ENCODE measurements around the gene ANKS1B. TPM values are rescaled to one million over a fixed set of nuclear protein-coding genes. Genes with fewer than 3 reads are reported as not detected.
"Not testable (repeated sequence)": the region's sequence is repeated elsewhere in the genome, so short reads cannot be mapped to it uniquely, and the experiment has no call there.

The ANKS1B gene
- total RNA-seq, 4 donors from 2014 or later: 14.0 to 38.4 (median 28.6) TPM

GRCh38 chr12:98838231-98838647 lies 1146.5 kb downstream of the ANKS1B start:
- H3K4me3 ChIP-seq: no peak overlapping the region
- WGBS, 2 donors: 35 to 37% methylated on average over 7 of the region's 7 CpGs
- TF ChIP-seq POLR2A (IDR thresholded peaks at IDR 0.05) (no peak), CTCF (IDR thresholded peaks at IDR 0.05) (peak in 4 of 5 experiments; percentile 10 to 24 (median 18)), EP300 (IDR thresholded peaks at IDR 0.05) (no peak)

GRCh38 chr12:98837134-98837752 lies 1147.5 kb downstream of the ANKS1B start:
- not testable (repeated sequence) for H3K4me1 ChIP-seq; H3K4me3 ChIP-seq; DNase-seq (ENCODE audit: low spot score in 2 of 2); H3K9me3 ChIP-seq; H3K27ac ChIP-seq; H3K36me3 ChIP-seq; H3K27me3 ChIP-seq
- WGBS, 2 donors: 80 to 89% methylated on average over 12 of the region's 12 CpGs

More at GRCh38 chr12:98838231-98838647, 1146.5 kb downstream of the ANKS1B start:
- DNase-seq (ENCODE audit: low spot score in 2 of 2): no peak
- no peak overlapping the region for H3K27ac ChIP-seq
- no peaks in the 10 kb centered on the region for H3K9me3 ChIP-seq
- no peaks in the 10 kb centered on the region for H3K27me3 ChIP-seq
- H3K4me1 ChIP-seq: no peaks in the 10 kb centered on the region
- H3K36me3 ChIP-seq: no peaks in the 10 kb centered on the region

- 84 to 95% methylated on average over 7 of the region's 7 CpGs for WGBS, 2 donors
- no peak overlapping the region for H3K4me3 ChIP-seq
- TF ChIP-seq POLR2A (IDR thresholded peaks at IDR 0.05): no peak
- no peak for TF ChIP-seq CTCF (IDR thresholded peaks at IDR 0.05)
- TF ChIP-seq EP300 (IDR thresholded peaks at IDR 0.05): no peak
- no peak overlapping the region for H3K27ac ChIP-seq
- no peak for DNase-seq (ENCODE audit: low spot score in 2 of 2)
- H3K4me1 ChIP-seq: no peaks in the 10 kb centered on the region
- H3K36me3 ChIP-seq: no peaks in the 10 kb centered on the region
- H3K27me3 ChIP-seq: no peaks in the 10 kb centered on the region
- H3K9me3 ChIP-seq: no peaks in the 10 kb centered on the region
Observed at GRCh38 chr12:98830657-98831056, 1154.1 kb downstream of the ANKS1B start.

DNA sequence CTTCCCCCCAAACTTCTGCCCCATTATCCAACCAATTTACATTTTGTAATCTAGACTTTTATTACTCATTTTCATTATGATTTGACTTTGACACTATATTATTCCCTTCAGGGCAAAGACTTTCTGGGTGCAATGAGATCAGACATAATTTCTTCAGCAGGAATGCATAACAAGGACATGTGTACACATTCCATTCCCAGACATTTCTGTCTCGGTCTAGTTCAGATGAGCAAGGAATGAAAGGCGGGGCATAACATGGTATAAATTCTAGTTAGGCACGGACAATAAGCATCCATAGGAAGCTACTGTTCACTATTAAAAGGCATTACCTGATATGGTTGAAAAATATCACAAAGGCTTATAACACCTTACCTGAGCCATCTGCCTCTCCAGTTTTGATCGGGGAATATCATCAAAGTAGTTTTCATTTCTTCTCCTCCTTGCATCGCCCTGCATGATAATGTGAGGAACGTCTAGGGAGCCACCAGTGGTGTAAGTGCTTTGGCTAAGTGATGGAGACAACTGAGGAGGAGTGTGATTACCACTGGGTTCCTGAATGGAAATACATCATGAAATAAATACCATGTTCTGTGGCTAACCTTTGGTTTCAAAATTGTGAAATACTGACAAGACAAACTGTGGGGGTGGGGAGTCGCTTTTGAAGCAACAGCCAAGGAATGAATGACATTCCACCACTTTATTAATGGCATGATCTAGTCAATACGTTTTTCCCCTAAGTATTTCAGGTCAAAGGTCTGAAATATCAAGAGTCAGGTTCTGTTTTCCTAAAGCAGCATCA lies 1155.7 kb downstream of the ANKS1B start:
- TF ChIP-seq POLR2A (IDR thresholded peaks at IDR 0.05) (no peak), CTCF (IDR thresholded peaks at IDR 0.05) (no peak), EP300 (IDR thresholded peaks at IDR 0.05) (no peak)
- H3K36me3 ChIP-seq: no peaks in the 10 kb centered on the region

GRCh38 chr12:98823012-98823411 lies 1161.7 kb downstream of the ANKS1B start:
- no peak for DNase-seq (ENCODE audit: low spot score in 2 of 2)
- 71 to 76% methylated on average over 5 of the region's 5 CpGs for WGBS, 2 donors
- Histone ChIP-seq H3K36me3 (no peaks in the 10 kb centered on the region), H3K27me3 (no peaks in the 10 kb centered on the region), H3K27ac (no peak overlapping the region), H3K9me3 (no peaks in the 10 kb centered on the region), H3K4me1 (peaks cover 0 to 8% (median 0%) of the 10 kb centered on the region in 4 donors), H3K4me3 (no peak overlapping the region)
- TF ChIP-seq CTCF (IDR thresholded peaks at IDR 0.05): no peak
- TF ChIP-seq POLR2A (IDR thresholded peaks at IDR 0.05): no peak
- no peak for TF ChIP-seq EP300 (IDR thresholded peaks at IDR 0.05)

More for the DNA sequence above, 1155.7 kb downstream of the ANKS1B start:
- Histone ChIP-seq H3K9me3 (no peaks in the 10 kb centered on the region), H3K27ac (no peak overlapping the region), H3K27me3 (no peaks in the 10 kb centered on the region), H3K4me3 (no peak overlapping the region), H3K4me1 (no peaks in the 10 kb centered on the region)
- 76 to 79% methylated on average over 8 of the region's 8 CpGs for WGBS, 2 donors
- DNase-seq (ENCODE audit: low spot score in 2 of 2): no peak
